ENCODE measurements around the gene ITGB1. TPM values are rescaled to one million over a fixed set of nuclear protein-coding genes. Genes with fewer than 3 reads are reported as not detected.
A peak's percentile ranks its signal among the peaks of the same experiment; 100 is the strongest.

The ITGB1 gene
- total and polyA plus RNA-seq, 9 donors, result 207 to 517 (median 276) TPM

DNA sequence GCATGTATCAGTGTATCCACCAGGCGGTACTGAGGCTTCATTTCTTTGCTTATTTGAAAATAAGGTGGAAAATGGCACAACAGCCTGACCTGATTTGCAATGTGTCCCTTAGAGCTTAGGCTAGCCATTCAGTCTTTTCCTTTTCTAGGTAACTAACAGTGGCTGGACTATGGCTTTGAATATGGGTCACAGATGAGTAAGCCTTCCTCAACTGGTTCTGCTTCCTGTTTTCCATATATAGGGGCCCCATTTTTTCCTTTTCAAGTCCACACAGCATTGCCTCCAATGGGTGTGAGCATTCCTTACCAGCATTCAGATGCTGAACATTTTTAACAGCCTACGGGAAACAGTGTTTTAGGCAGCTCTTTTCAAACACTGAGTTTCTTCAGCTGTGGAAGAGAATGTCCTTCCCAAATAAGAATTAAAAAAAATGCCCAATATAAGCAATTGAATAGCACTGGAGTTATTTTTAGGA, 3.9 kb upstream of the ITGB1 start:
- Histone ChIP-seq H3K27ac (peak overlapping the region in 1 of 2 donors; percentile 10), H3K36me3 (no peaks in the 10 kb centered on the region), H3K27me3 (no peaks in the 10 kb centered on the region), H3K4me3 (no peak overlapping the region), H3K9me3 (no peaks in the 10 kb centered on the region), H3K4me1 (ENCODE audit: insufficient read depth) (peaks cover 9% of the 10 kb centered on the region)
- 26 to 33% (median 28%) methylated on average over 2 of the region's 2 CpGs for WGBS, 3 donors
- intact Hi-C loops (cut with DNase I), result no loop called here
- TF ChIP-seq EP300 (IDR thresholded peaks at IDR 0.05), result peak; percentile 63
- no peak for TF ChIP-seq POLR2A (IDR thresholded peaks at IDR 0.05)
- TF ChIP-seq, protein P1, sequence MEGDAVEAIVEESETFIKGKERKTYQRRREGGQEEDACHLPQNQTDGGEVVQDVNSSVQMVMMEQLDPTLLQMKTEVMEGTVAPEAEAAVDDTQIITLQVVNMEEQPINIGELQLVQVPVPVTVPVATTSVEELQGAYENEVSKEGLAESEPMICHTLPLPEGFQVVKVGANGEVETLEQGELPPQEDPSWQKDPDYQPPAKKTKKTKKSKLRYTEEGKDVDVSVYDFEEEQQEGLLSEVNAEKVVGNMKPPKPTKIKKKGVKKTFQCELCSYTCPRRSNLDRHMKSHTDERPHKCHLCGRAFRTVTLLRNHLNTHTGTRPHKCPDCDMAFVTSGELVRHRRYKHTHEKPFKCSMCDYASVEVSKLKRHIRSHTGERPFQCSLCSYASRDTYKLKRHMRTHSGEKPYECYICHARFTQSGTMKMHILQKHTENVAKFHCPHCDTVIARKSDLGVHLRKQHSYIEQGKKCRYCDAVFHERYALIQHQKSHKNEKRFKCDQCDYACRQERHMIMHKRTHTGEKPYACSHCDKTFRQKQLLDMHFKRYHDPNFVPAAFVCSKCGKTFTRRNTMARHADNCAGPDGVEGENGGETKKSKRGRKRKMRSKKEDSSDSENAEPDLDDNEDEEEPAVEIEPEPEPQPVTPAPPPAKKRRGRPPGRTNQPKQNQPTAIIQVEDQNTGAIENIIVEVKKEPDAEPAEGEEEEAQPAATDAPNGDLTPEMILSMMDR (IDR thresholded peaks at IDR 0.05), result no peak
- DNase-seq, result no peak

DNA sequence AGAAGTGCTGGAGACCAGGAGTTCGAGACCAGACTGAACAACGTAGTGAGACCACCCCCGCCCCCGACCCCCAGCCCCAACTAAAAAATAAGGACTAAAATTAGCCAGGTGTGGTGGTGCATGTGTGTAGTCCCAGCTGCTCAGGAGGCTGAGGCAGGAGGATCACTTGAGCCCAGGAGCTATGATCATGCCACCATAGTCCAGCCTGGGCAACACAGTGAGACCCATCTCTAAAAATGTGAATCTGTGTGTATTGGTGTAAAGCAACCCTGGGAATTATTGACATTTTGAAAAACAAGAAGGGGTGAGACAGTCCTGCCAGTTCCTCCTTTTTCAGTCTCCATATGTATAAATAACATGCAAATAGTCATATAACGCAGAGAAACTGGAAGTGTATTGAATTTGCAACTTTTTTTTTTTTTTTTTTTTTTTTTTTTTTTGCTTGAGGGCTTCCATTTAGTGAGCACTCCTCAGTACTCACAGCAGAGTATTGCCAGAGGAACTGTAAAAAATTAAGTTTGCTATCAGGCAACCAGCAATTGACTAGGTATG, 3.4 kb upstream of the ITGB1 start:
- 88 to 90% (median 89%) methylated on average over 5 of the region's 5 CpGs for WGBS, 3 donors
- Histone ChIP-seq H3K36me3 (no peaks in the 10 kb centered on the region), H3K4me1 (ENCODE audit: insufficient read depth) (peaks cover 9% of the 10 kb centered on the region), H3K27me3 (no peaks in the 10 kb centered on the region), H3K27ac (peak overlapping the region in 1 of 2 donors; percentile 10), H3K9me3 (no peaks in the 10 kb centered on the region), H3K4me3 (no peak overlapping the region)
- TF ChIP-seq EP300 (IDR thresholded peaks at IDR 0.05) (no peak), POLR2A (IDR thresholded peaks at IDR 0.05) (no peak)
- TF ChIP-seq, protein P1 (IDR thresholded peaks at IDR 0.05), result no peak
- DNase-seq, result no peak
- intact Hi-C loops (cut with DNase I), result no loop called here

DNA sequence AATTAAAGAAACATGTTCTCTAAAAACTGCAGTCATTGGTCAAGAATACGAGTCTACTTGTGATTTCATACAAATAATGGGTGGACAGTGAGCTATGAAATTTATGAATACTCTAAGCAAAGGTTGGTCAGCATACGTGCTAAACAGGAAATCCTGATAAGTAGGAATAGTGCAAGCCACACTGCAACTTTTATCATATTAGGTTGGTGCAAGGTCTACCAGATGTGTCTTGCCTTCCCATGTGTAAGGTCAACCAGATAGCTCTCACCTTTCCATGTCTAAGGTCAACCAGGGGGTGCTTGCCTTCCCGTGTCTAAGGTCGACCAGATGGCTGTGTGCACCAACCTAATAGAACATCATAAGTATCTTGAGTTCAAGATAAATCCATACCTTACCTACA, 2.0 kb upstream of the ITGB1 start:
- intact Hi-C loops (cut with DNase I), result no loop called here
- no peaks in the 10 kb centered on the region for H3K9me3 ChIP-seq
- no peaks in the 10 kb centered on the region for H3K27me3 ChIP-seq
- TF ChIP-seq POLR2A (IDR thresholded peaks at IDR 0.05), result no peak
- TF ChIP-seq EP300 (IDR thresholded peaks at IDR 0.05), result no peak
- TF ChIP-seq, protein P1 (IDR thresholded peaks at IDR 0.05), result no peak
- DNase-seq, result no peak
- no peak overlapping the region for H3K27ac ChIP-seq
- H3K4me3 ChIP-seq, result no peak overlapping the region
- no peaks in the 10 kb centered on the region for H3K36me3 ChIP-seq
- WGBS, 3 donors, result 59 to 65% (median 61%) methylated on average over 4 of the region's 4 CpGs
- H3K4me1 ChIP-seq (ENCODE audit: insufficient read depth), result peaks cover 9% of the 10 kb centered on the region

DNA sequence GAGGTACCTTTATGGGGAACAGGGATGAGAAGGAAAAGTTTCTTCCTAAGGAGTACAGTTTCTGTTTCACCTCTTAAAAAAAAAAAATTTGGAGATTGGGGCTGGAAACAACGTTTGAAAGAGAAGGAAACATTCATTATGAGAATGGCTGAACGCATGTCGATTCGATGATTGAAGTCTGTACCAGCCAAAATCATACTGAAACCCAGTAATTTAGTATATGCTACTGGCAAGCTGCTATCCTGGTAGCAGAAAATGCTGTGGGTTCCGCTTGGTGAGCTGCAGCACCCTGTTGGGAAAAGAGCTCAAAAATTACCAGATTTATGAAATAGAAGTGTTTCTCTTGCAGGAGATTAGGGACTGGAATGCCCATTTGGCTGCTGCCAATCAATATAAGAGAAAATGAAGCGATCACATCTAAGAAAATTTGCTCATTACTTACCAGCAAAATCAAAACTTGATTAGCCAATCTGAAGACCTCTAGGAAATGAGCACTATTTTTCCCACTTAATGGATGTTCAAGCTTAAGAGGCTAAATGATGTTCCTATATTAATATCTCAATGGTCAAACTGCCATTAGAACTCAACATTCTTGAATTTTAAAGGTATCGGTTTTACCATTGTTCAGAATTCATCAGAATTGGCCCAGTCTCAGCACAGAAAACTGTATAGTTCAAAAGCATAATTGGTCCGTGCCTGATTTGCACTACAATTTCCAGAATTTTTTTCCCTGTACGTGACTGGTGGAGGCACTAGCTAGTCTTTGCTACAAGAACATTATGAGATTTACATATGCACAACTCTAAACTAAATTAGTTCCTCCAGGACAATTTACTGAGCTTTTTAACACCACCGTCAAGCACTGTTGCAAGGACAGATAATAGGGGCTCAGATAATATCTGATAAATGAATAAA, 1.2 kb upstream of the ITGB1 start:
- DNase-seq, result no peak
- H3K4me3 ChIP-seq, result peak overlapping the region; percentile 85
- peaks cover 9% of the 10 kb centered on the region for H3K4me1 ChIP-seq (ENCODE audit: insufficient read depth)
- peak overlapping the region in 1 of 2 donors; percentile 86 for H3K27ac ChIP-seq
- TF ChIP-seq, protein P1 (IDR thresholded peaks at IDR 0.05), result no peak
- TF ChIP-seq EP300 (IDR thresholded peaks at IDR 0.05) (no peak), POLR2A (IDR thresholded peaks at IDR 0.05) (no peak)
- no peaks in the 10 kb centered on the region for H3K9me3 ChIP-seq
- intact Hi-C loops (cut with DNase I), result loop anchor here in 1 of 4 donors (5.0 kb wide), 1 partner anchor 612 kb away; the partner anchor contains the start of gene EPC1
- H3K27me3 ChIP-seq, result no peaks in the 10 kb centered on the region
- WGBS, 3 donors, result 10 to 15% (median 10%) methylated on average over 10 of the region's 10 CpGs
- no peaks in the 10 kb centered on the region for H3K36me3 ChIP-seq
